ENCODE data around the gene SNX9. TPM values are rescaled to one million over a fixed set of nuclear protein-coding genes. Genes with fewer than 3 reads are reported as not detected.

SNX9 gene
- total RNA-seq, 1 donor from 2014 or later, result 67.3 TPM

- no peak overlapping the region for H3K4me3 ChIP-seq (ENCODE audit: low read depth, low read length)
- no peak for DNase-seq (ENCODE audit: low read depth)
- TF ChIP-seq, protein P1, sequence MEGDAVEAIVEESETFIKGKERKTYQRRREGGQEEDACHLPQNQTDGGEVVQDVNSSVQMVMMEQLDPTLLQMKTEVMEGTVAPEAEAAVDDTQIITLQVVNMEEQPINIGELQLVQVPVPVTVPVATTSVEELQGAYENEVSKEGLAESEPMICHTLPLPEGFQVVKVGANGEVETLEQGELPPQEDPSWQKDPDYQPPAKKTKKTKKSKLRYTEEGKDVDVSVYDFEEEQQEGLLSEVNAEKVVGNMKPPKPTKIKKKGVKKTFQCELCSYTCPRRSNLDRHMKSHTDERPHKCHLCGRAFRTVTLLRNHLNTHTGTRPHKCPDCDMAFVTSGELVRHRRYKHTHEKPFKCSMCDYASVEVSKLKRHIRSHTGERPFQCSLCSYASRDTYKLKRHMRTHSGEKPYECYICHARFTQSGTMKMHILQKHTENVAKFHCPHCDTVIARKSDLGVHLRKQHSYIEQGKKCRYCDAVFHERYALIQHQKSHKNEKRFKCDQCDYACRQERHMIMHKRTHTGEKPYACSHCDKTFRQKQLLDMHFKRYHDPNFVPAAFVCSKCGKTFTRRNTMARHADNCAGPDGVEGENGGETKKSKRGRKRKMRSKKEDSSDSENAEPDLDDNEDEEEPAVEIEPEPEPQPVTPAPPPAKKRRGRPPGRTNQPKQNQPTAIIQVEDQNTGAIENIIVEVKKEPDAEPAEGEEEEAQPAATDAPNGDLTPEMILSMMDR (IDR thresholded peaks at IDR 0.05; ENCODE audit: insufficient read depth, low read length, poor library complexity, severe bottlenecking), result no peak
- H3K27me3 ChIP-seq (ENCODE audit: control insufficient read depth, insufficient read depth, low read length), result no peaks in the 10 kb centered on the region
- H3K36me3 ChIP-seq (ENCODE audit: control insufficient read depth, insufficient read depth, low read length), result no peaks in the 10 kb centered on the region
Observed at GRCh38 chr6:157806856-157807215, 16.2 kb upstream of the SNX9 start.

DNA sequence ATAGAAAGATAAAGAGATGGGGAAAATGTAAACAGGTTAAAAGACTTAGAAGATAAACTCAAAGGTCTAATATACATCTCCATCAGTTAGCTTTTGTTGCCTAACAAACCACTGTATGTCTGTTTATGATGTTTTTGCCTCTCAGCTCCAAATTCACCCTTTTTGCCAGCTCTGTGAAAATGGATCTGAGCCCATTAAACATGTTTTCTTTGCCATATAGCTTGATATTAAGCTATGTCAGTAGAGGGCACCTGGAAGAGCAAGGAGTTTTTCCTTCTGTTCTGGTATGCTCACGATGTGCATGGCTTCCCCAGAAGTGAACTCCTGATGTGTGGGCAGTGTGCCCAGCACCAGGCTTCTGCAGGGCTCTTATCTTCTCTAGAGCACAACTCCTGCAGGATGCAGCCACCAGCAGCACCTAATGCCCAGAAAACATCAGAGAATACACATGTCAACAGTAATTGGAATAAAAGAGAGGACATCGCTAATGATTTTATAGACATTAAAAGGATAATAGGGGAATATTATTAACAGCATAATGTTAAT lies 14.6 kb upstream of the SNX9 start:
- H3K4me3 ChIP-seq (ENCODE audit: low read depth, low read length), result no peak overlapping the region
- H3K27me3 ChIP-seq (ENCODE audit: control insufficient read depth, insufficient read depth, low read length), result no peaks in the 10 kb centered on the region
- no peak for DNase-seq (ENCODE audit: low read depth)
- TF ChIP-seq, protein P1 (IDR thresholded peaks at IDR 0.05; ENCODE audit: insufficient read depth, low read length, poor library complexity, severe bottlenecking), result no peak
- H3K36me3 ChIP-seq (ENCODE audit: control insufficient read depth, insufficient read depth, low read length), result no peaks in the 10 kb centered on the region

- TF ChIP-seq, protein P1 (IDR thresholded peaks at IDR 0.05; ENCODE audit: insufficient read depth, low read length, poor library complexity, severe bottlenecking), result no peak
- H3K36me3 ChIP-seq (ENCODE audit: control insufficient read depth, insufficient read depth, low read length), result no peaks in the 10 kb centered on the region
- no peaks in the 10 kb centered on the region for H3K27me3 ChIP-seq (ENCODE audit: control insufficient read depth, insufficient read depth, low read length)
- no peak for DNase-seq (ENCODE audit: low read depth)
- H3K4me3 ChIP-seq (ENCODE audit: low read depth, low read length), result no peak overlapping the region
Observed at GRCh38 chr6:157809613-157810012, 13.4 kb upstream of the SNX9 start.

GRCh38 chr6:157811137-157811475 lies 11.9 kb upstream of the SNX9 start:
- TF ChIP-seq, protein P1 (IDR thresholded peaks at IDR 0.05; ENCODE audit: insufficient read depth, low read length, poor library complexity, severe bottlenecking), result no peak
- no peak for DNase-seq (ENCODE audit: low read depth)
- no peak overlapping the region for H3K4me3 ChIP-seq (ENCODE audit: low read depth, low read length)
- H3K27me3 ChIP-seq (ENCODE audit: control insufficient read depth, insufficient read depth, low read length), result no peaks in the 10 kb centered on the region
- H3K36me3 ChIP-seq (ENCODE audit: control insufficient read depth, insufficient read depth, low read length), result no peaks in the 10 kb centered on the region

GRCh38 chr6:157811476-157812173 lies 11.4 kb upstream of the SNX9 start:
- TF ChIP-seq, protein P1 (IDR thresholded peaks at IDR 0.05; ENCODE audit: insufficient read depth, low read length, poor library complexity, severe bottlenecking), result no peak
- no peak for DNase-seq (ENCODE audit: low read depth)
- H3K4me3 ChIP-seq (ENCODE audit: low read depth, low read length), result no peak overlapping the region
- no peaks in the 10 kb centered on the region for H3K27me3 ChIP-seq (ENCODE audit: control insufficient read depth, insufficient read depth, low read length)
- no peaks in the 10 kb centered on the region for H3K36me3 ChIP-seq (ENCODE audit: control insufficient read depth, insufficient read depth, low read length)
